MM.1S (cell line): ENCODE data around the gene MOBP.

Experiments used
- EZH2 ChIP-seq: fragments of 300-600 bp; sonication (generic); optimal IDR thresholded peaks from 2 replicates; pipeline ENCODE3; 2017; ENCODE audit warnings: low read depth, mild to moderate bottlenecking, antibody characterized with exemption, low read length, mixed read lengths
- EZH2phosphoT487 ChIP-seq: fragments of 300-600 bp; sonication (generic); IDR thresholded peaks from 2 replicates; pipeline ENCODE4 v1.6.1; 2018; ENCODE audit warnings: antibody characterized with exemption, low read length
- TF ChIP-seq, protein P1 (sequence below): fragments of 300-600 bp; sonication (generic); IDR thresholded peaks from 2 replicates; pipeline ENCODE4 v1.5.1; 2016; ENCODE audit warnings: antibody characterized with exemption, low read length, mixed read lengths

- TF ChIP-seq, protein P1, sequence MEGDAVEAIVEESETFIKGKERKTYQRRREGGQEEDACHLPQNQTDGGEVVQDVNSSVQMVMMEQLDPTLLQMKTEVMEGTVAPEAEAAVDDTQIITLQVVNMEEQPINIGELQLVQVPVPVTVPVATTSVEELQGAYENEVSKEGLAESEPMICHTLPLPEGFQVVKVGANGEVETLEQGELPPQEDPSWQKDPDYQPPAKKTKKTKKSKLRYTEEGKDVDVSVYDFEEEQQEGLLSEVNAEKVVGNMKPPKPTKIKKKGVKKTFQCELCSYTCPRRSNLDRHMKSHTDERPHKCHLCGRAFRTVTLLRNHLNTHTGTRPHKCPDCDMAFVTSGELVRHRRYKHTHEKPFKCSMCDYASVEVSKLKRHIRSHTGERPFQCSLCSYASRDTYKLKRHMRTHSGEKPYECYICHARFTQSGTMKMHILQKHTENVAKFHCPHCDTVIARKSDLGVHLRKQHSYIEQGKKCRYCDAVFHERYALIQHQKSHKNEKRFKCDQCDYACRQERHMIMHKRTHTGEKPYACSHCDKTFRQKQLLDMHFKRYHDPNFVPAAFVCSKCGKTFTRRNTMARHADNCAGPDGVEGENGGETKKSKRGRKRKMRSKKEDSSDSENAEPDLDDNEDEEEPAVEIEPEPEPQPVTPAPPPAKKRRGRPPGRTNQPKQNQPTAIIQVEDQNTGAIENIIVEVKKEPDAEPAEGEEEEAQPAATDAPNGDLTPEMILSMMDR: no peak
- TF ChIP-seq EZH2phosphoT487: no peak
- TF ChIP-seq EZH2: no peak
These were observed 32.3 kb upstream of the MOBP start for GRCh38 chr3:39435006-39435748.
